ENCODE measurements around the gene TIGD3.

The TIGD3 gene

DNA sequence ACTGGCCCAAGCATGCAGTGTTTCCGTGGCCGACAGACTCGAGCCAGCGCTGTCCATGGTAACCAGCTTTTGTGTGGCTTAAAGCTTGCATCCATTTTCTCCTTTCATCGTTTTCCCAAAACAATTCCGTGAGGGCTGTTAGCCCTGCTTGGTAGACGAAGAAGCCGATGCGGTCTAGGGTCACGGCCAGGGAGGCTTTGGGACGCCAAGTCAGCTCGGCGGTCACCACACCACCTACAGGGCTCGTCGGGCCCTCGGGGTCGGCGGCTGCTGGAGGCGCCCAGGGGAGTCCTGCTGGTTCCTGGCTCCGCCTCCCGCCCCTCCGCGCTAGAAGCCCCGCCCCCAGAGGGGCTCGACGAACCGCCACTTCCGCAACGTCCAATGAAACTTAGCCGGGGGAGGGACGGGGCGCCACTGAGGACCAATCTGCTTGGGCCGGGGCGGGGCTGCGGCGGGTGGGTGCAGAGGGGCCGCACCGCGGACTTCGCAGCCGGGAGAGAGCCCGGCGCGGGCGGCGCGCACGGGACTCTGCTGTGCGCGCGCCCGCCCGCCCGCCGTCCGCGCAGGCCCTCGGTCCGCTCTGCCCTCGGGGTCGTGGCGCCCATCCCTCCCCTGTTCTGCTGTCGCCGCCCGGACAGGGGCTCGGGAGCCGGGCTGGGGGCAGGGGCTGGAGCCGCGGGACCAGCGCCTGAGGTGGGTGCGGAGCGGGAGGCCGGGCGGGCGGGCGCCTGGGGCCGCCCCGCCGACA, at the start of gene TIGD3:
Gene TIGD3 (plus strand): TSS at position 487 of the 748 bp plus-strand sequence. CDS start 1,058 bp downstream, outside the sequence.
- DNase-seq = peak; percentile 96

GRCh38 chr11:65305501-65306268, 48.9 kb upstream of the TIGD3 start:
- DNase-seq = no peak

GRCh38 chr11:65307298-65308229, 47.0 kb upstream of the TIGD3 start:
- no peak for DNase-seq

GRCh38 chr11:65308281-65308891, 46.2 kb upstream of the TIGD3 start:
- DNase-seq = no peak

DNA sequence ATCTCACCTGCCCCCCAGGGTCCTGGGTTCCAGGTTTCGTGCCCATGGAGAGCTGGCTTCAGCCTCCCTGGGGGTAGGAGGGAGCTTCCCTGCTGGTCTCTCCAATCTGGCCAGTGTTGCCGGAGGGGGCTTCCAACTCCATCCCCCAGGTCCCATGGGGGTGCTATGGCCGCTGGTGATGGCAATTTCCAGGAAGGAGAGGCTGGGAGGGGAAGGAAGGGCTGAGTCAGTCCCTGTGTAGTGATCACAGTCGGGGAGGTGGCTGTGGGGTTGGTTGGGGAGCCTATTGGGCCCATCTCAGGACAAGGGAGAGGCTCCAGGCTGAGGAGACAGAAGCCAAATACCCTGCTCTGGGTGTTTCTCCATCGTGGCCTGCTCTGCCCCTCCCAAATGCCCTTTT, 45.5 kb upstream of the TIGD3 start:
- DNase-seq = no peak

DNA sequence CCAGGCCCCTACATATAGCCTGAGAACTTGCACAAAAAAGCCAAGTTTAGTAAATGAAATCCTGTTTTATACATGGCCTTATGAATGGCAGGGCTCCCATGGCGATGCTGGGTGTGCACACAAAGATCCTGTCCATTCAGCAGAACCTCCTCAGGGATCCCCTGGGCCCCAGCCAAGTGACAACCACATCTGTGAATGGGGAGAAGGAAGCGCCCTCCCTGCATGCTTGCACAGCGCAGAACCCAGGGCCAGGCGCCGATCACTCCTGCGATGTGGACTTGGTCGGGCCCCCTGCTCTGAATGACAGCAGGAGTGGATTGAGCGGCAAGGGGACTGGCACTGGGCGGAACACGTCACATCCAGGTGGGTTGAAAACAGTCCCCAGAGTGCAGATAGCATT, 44.3 kb upstream of the TIGD3 start:
- DNase-seq = no peak

DNA sequence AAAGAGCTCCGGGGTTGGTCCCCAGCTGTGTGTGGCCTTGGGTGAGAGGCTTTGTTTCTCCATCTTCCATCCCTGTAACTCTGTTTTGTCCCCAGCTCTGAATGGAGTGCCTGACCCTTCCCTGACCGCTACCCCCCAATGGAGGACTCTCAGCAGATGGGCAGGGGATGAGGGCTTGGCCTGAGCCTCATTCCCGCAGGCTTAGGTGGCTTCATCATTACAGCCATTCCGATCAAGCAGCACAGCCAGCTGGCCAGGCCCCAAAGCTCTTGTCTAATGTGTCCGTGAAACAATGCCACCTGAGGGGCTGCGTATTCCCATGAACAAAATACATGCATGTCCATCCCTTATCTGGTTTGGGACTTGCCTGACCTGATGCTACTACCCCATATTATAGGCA, 43.8 kb upstream of the TIGD3 start:
- DNase-seq = no peak

GRCh38 chr11:65311170-65311678, 43.3 kb upstream of the TIGD3 start:
- no peak for DNase-seq

DNA sequence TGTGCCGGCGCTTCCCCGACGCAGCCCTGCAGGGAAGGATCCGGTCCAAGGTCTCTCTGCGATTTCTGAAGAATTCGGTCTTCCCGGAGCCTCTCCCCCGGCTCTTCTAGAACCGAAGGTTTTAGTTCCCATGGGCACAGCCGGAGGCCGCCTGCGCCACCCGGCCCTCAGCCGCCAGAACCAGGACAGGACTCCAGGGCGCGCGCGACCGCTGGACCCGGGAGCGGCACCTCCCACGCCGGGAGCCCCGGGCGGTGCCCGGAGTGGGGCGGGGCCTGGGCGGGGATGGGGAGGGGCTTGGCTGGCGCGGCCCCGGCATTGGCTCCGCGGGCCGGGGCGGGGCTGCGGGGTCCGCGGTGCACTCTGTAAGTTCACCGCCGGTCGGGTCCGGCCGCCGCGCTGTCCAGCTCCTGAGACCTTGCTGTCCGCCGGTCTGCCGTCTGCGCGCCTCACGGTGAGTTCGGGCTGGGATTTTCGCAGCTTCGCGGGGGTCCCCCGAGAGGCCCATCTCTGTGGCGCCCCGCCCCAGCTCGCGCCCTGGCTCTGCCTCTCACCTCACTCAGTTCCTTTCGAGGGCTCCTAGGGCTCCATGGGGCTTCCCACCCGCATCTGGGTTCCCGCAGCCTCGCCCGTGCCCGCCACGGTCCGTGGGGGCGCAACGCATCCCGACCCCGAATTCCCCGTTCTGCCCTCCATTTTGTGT, 39.9 kb upstream of the TIGD3 start, which contains the start of gene CDC42EP2:
Gene CDC42EP2 (plus strand): TSS at position 366 of the 703 bp plus-strand sequence. CDS start 6,033 bp downstream, outside the sequence.
- DNase-seq = peak; percentile 61

GRCh38 chr11:65315204-65315865, 39.2 kb upstream of the TIGD3 start:
- peak; percentile 88 for DNase-seq

DNA sequence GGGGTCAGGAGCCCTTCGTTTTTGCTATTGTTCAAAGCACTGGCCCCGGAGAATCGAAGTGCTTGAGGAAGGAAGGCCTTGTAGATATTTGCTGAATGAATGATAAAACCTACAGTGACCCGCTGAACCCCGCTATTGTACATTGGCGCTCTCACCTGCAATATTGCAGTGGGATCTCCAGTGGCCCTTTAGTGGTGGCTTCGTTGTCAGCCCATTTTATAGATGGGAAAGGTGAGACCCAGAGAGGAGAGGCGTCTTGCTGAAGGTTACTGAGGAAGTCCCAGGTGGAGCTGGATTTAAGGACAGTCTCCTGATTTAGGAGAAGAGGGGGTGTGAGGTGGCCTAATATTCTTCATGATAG, 38.7 kb upstream of the TIGD3 start:
- DNase-seq = no peak

DNA sequence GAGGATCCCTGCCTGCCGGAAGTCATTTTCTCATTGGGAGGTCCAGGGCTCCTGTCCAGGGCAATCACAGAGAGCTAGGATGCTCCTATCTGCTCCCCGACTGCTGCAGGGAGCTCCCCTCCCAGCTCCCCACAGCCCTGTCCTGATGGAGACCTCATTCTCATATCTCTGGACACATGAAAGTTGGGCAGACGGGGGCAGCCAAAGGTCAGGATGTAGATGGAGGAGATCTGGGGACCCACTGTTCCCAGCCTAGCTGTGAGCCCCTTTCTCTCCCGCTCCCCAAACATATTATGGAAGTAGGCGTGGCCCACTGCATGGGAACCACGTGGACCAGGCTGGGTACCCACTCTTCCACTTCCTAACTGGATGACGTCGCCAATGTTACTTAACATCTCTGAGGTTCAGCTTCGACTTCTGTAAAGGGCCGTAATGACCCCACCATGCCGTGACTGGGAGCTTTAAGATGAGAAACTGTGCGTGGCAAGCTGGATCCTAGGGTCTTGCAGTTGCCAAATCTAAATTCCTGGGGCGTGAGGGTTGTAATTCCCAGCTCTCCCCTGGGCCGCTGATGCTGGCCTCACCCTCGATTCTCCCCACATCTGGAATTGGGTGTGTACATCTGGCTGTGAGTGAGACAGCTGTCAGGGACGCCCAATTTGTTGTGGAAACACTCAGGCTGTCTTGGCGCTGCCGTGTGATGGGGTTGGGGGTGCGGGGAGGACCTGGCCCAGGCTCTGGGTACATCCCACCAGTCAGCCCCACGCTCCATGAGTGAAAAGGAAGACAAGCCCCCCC, 38.1 kb upstream of the TIGD3 start:
- no peak for DNase-seq

GRCh38 chr11:65317025-65317786, 37.3 kb upstream of the TIGD3 start:
- no peak for DNase-seq

GRCh38 chr11:65320386-65321075, 34.0 kb upstream of the TIGD3 start:
- DNase-seq = no peak

DNA sequence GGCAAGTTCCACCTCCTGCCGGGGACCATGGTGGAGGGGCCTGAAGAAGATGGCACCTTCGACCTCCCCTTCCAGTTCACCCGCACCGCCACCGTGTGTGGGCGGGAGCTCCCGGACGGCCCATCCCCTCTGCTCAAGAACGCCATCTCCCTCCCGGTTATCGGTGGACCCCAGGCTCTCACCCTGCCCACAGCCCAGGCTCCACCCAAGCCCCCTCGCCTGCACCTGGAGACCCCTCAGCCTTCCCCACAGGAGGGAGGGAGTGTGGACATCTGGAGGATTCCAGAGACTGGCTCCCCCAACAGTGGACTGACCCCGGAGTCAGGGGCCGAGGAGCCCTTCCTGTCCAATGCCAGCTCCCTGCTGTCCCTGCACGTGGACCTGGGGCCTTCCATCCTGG, 33.5 kb upstream of the TIGD3 start:
- DNase-seq = no peak

DNA sequence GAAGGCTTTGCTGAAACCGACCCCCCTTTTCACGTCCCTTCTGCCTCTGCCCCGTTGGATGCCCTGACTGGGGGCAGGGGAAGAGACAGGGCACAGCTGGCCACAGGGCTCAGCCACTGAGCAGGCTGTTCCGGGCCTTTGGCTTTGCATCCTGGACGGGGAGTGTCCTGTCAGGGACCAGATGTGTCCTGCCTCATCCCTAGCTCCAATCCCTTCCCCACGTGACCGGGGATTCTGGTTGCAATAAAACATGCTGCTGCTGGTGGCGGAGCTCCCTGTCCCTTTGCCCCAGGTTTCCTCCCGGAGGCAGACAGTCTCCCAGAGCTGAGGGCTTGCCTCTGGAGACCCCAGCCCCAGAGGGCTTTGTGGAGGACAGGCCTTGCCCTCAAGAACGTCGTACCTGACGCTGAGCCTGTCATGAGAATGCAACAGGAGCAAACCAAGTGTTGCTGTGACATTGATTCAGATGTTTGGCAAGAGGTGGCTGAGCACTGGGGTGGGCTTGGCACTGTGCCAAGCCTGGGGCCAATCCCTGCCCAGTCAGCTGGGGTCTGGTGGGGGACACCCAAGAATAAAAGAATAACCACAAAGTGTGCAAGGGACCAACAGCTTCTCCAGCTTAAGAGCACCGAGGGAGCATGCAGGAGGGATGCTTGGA, 32.6 kb upstream of the TIGD3 start:
- no peak for DNase-seq

- DNase-seq = no peak
These were observed 30.7 kb upstream of the TIGD3 start for GRCh38 chr11:65323813-65324212.

GRCh38 chr11:65325435-65325834, 29.1 kb upstream of the TIGD3 start:
- no peak for DNase-seq

All from NCI-H2171 (cell line).